ENCODE measurements around the gene PLA2G4C.
A peak's percentile ranks its signal among the peaks of the same experiment; 100 is the strongest.

The PLA2G4C gene

DNA sequence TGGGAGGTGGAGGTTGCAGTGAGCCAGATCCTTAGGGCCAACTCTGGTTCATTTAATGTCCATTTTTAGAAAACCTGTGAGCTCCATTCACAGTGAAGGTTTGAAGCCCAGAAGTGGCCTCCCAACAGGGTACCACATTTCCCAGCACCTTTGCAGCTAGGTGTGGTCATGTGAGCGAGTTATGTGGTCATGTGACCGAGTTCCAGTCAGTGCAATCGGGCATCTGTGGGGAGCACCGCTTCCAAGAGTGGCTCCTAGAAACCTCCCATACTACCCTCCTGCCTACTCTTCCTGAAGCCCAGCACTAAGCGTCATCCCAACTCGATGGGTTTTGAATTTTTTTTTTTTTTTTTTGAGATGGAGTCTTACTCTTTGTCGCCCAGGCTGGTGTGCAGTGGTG is 663 bp upstream of the PLA2G4C start:
- H3K4me3 ChIP-seq (ENCODE audit: low read length), result no peak overlapping the region
- DNase-seq (ENCODE audit: low read depth), result no peak
- no peak for TF ChIP-seq CTCF (conservative IDR thresholded peaks at IDR 0.05; ENCODE audit: low read depth, low read length)

DNA sequence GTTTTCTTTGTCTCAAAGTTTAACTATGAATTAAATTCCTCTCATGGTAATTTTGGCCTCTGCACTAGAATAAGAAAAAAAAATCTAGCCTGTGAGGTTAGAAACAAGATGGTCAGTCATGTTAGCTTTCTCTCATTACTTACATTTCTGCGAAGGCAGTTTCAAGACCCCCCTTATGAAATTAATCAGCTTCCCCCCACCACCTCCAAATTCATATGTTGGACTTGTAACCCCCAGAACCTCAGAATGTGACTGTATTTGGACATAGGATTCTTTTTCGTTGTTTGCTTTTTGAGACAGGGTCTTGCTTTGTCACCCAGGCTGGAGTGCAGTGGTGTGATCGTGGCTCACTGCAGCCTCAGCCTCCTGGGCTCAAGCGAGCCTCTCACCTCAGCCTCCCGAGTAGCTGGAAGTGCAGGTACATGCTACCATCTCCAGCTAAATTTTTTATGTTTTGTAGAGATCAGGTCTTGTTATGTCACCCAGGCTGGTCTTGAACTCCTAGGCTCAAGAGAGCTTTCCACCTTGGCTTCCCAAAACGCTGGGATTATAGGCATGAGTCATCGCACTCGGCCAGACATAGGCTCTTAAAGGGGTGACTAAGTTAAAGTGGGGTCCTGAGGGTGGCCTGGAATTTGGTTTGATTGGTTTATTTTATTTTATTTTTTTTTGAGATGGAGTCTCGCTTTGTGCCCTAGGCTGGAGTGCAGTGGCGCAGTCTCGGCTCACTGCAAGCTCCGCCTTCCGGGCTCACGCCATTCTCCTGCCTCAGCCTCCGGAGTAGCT is 1.4 kb downstream of the PLA2G4C start:
- no peak for TF ChIP-seq CTCF (conservative IDR thresholded peaks at IDR 0.05; ENCODE audit: low read depth, low read length)
- H3K4me3 ChIP-seq (ENCODE audit: low read length), result no peak overlapping the region
- DNase-seq (ENCODE audit: low read depth), result no peak

GRCh38 chr19:48103922-48104321 is 6.7 kb downstream of the PLA2G4C start:
- TF ChIP-seq CTCF (conservative IDR thresholded peaks at IDR 0.05; ENCODE audit: low read depth, low read length), result no peak
- H3K4me3 ChIP-seq (ENCODE audit: low read length), result no peak overlapping the region
- no peak for DNase-seq (ENCODE audit: low read depth)

DNA sequence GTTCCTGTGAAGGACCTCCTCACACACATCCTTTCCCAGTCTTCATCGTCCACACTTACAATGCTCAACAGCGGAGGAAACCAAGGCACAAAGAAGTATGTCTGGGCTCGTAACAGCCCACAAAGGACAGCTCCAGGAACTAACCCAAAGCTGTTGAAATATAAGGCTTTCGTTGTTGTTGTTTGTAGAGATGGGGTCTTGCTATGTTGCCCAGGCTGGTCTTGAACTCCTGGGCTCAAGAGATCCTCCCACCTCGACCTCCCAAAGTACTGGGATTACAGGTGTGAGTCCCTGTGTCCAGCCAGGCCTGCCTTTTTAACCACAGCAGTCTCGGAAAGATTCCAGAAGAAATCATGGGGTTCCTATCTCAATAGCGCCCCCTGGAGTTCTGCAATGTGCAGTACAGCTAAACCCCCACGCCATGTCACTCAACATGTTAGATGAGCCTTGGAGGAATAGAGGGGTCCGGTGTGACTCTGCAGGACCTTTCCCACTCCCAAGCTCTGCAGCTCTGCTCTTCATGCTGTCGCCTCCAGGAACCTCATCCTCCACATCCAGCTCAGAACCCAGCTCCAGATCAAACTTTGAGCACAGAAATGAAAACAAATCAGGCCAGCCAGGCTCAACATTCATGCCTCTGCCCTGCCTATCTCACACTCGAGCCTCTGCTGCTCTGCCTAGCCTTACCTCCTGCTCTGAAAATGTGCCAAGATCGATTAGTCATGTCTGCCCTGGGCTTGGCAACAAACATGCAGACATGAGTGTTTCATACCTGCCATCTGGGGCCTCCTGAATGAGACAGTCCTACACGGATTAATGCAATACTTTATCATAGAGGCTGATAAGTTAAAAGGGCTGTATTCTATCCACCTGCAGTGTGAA is 7.5 kb downstream of the PLA2G4C start:
- no peak for DNase-seq (ENCODE audit: low read depth)
- no peak overlapping the region for H3K4me3 ChIP-seq (ENCODE audit: low read length)
- TF ChIP-seq CTCF (conservative IDR thresholded peaks at IDR 0.05; ENCODE audit: low read depth, low read length), result peak; percentile 73

DNA sequence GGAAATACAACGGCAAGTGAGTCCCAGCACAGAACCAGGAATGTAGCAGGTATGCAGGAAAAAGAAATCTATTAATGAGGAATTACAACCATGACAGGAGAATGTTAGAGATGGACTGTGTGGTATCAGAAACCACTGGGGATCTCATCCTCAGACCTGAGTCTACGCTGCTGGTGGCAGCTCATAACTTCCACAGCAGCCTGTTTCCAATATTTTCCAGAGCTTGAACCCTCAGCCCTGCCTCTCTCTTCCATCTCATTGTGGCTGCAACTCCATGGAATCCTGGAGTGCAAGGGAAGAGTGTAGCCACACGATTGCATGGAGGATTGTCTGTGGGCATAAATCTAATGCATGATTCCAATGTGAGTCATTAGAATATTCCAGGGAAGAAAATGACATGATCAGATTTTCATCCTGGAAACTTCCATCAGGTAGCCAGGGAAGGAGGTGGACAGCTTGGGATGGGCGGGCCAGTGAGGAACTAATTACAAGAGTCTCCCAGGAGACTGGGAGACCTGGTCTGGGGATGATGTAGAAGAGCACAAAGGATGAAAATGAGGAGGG is 14.9 kb downstream of the PLA2G4C start:
- no peak for DNase-seq (ENCODE audit: low read depth)
- no peak overlapping the region for H3K4me3 ChIP-seq (ENCODE audit: low read length)
- TF ChIP-seq CTCF (conservative IDR thresholded peaks at IDR 0.05; ENCODE audit: low read depth, low read length), result no peak

DNA sequence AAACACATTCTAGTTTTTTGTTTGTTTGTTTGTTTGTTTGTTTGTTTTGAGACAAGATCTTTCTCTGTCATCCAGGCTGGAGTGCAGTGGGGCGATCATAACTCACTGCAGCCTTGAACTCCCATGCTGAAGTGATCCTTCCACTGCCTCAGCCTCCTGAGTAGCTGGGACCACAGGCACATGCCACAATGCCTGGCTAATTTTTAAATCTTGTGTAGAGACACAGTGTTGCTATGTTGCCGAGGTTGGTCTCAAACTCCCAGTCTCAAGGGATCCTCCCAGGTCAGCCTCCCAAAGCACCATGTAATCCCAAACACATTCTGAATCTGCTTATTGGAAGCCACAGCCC is 15.8 kb downstream of the PLA2G4C start:
- no peak for TF ChIP-seq CTCF (conservative IDR thresholded peaks at IDR 0.05; ENCODE audit: low read depth, low read length)
- DNase-seq (ENCODE audit: low read depth), result no peak
- H3K4me3 ChIP-seq (ENCODE audit: low read length), result no peak overlapping the region

Data from retinal pigment epithelial cell (primary cell).